Motor neuron (in vitro differentiated cells): Measurements from ENCODE around the gene WRAP53. TPM values are rescaled to one million over a fixed set of nuclear protein-coding genes. Genes with fewer than 3 reads are reported as not detected.

Source experiments
- ATAC-seq, 8 experiments: fragments of 200-7000 bp; cut with Tn5 transposase; replicated peaks in 6 of 8; 2 replicates each; pipeline ENCODE4 v1.8.0; 2021; ENCODE audit warnings: mild to moderate bottlenecking in 8 of 8, moderate library complexity in 8 of 8
- H3K27ac ChIP-seq, 2 donors: fragments of 250-450 bp; sonication (Bioruptor Pico); 2 replicates each; pipeline ENCODE4 v1.9.0; 2021; ENCODE audit warnings: antibody characterized with exemption in 2 of 2, mild to moderate bottlenecking in 2 of 2, moderate library complexity in 1 of 2
- H3K4me1 ChIP-seq, 2 donors: fragments of 250-450 bp; sonication (Bioruptor Pico); replicated peaks in 1 of 2; 2 replicates each; pipeline ENCODE4 v1.6.1; 2021; ENCODE audit warnings: antibody characterized with exemption in 2 of 2, mild to moderate bottlenecking in 2 of 2, moderate library complexity in 1 of 2
- H3K4me3 ChIP-seq, 5 donors: fragments of 250-450 bp; sonication (Bioruptor Pico); 2 replicates each; pipeline ENCODE4 v1.9.0; 2021; ENCODE audit warnings: antibody characterized with exemption in 5 of 5, mild to moderate bottlenecking in 5 of 5, moderate library complexity in 4 of 5
- WGBS, 10 experiments: fragments of 450-650 bp; shearing (Covaris generic); methylation state at CpG; one replicate each; pipeline ENCODE4 v1.0.0; 2022; 5-methylcytosine and 5-hydroxymethylcytosine counted together
- in situ Hi-C, 9 experiments: fragments of 400-800 bp; cut with MboI; loops; one replicate each; pipeline ENCODE4 v1.15.0; 2021; ENCODE audit warnings: low sequenced_read_pairs in 9 of 9, low pct_unique_long_range_greater_than_20kb in 2 of 9; ENCODE audit not compliant: unreplicated experiment in 9 of 9
- total RNA-seq, 8 experiments: library from RNA; unstranded; fragments of 300-600 nt; gene quantifications; 2 replicates each; pipeline versions ENCODE4 v1.2.3 to v1.2.4, GENCODE V29; 2022

The WRAP53 gene
- total RNA-seq, 8 experiments from 2014 or later: 6.9 to 20.1 (median 13.2) TPM

GRCh38 chr17:7716901-7717755, 28.9 kb downstream of the WRAP53 start, which contains the start of gene DNAH2:
Gene DNAH2, plus strand, starts transcription at chr17:7717744. Its CDS starts 1,991 bp downstream, at chr17:7719735.
- H3K4me3 ChIP-seq: peak within 1 kb of the TSS; percentile 48 to 65 (median 51)
- ATAC-seq: peak; percentile 76 to 92 (median 82)
- H3K27ac ChIP-seq: peak within 1 kb of the TSS; percentile 73 to 83
- WGBS, 10 experiments: no CpG with 5 or more reads among the region's 64 CpGs
- H3K4me1 ChIP-seq: peaks cover 39 to 56% of the 10 kb centered on the region in 2 donors
- in situ Hi-C loops: loop anchor here in 1 of 9 experiments (25.0 kb wide), 1 partner anchor 120 kb away; the partner anchor contains the start of gene KDM6B

GRCh38 chr17:7717756-7718350, 29.6 kb downstream of the WRAP53 start:
- 9 to 24% (median 17%) methylated on average over 1 to 7 of the region's 16 CpGs; no CpG with 5 or more reads in 3 of the 10 experiments for WGBS, 10 experiments
- peak in 4 of 8 experiments; percentile 4 to 16 (median 9) for ATAC-seq
- Histone ChIP-seq H3K4me1 (peaks cover 31 to 48% of the 10 kb centered on the region in 2 donors), H3K4me3 (peak overlapping the region; percentile 48 to 65 (median 51)), H3K27ac (no peak overlapping the region)
- in situ Hi-C loops: loop anchor here in 1 of 9 experiments (25.0 kb wide), 1 partner anchor 119 kb away; the partner anchor contains the start of gene KDM6B

DNA sequence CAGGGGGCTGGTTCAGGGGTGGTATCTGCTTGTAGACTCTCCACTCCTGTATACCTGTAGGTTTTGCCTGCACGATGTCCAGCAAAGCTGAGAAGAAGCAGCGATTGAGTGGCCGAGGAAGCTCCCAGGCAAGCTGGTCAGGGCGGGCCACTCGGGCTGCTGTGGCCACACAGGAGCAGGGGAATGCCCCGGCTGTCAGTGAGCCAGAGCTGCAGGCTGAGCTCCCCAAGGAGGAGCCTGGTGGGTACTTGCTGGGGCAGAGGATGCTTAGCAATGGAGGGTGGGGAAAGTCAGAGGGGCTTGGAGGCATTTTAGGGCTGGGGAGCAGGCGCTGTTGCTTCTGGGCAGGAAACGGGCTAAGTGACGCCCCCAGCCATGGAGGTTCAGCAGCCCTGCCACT, 31.4 kb downstream of the WRAP53 start:
- no peak for ATAC-seq
- Histone ChIP-seq H3K4me3 (no peak overlapping the region), H3K4me1 (peaks cover 27 to 38% of the 10 kb centered on the region in 2 donors), H3K27ac (no peak overlapping the region)
- in situ Hi-C loops: loop anchor here in 1 of 9 experiments (25.0 kb wide), 1 partner anchor 118 kb away; the partner anchor contains the start of gene KDM6B
- 38 to 83% (median 55%) methylated on average over 1 to 5 of the region's 9 CpGs; no CpG with 5 or more reads in 5 of the 10 experiments for WGBS, 10 experiments

GRCh38 chr17:7720125-7720524, 31.8 kb downstream of the WRAP53 start:
- peaks cover 22 to 34% of the 10 kb centered on the region in 2 donors for H3K4me1 ChIP-seq
- H3K27ac ChIP-seq: no peak overlapping the region
- in situ Hi-C loops: loop anchor here in 1 of 9 experiments (25.0 kb wide), 1 partner anchor 117 kb away; the partner anchor contains the start of gene KDM6B
- H3K4me3 ChIP-seq: no peak overlapping the region
- no peak for ATAC-seq
- WGBS, 10 experiments: 0 to 55% (median 26%) methylated on average over 1 to 4 of the region's 4 CpGs; no CpG with 5 or more reads in 2 of the 10 experiments

GRCh38 chr17:7721612-7722011, 33.3 kb downstream of the WRAP53 start:
- no peak overlapping the region for H3K4me3 ChIP-seq
- 69 to 93% (median 80%) methylated on average over 1 to 2 of the region's 2 CpGs; no CpG with 5 or more reads in 5 of the 10 experiments for WGBS, 10 experiments
- in situ Hi-C loops: loop anchor here in 1 of 9 experiments (25.0 kb wide), 1 partner anchor 116 kb away; the partner anchor contains the start of gene KDM6B
- no peak overlapping the region for H3K27ac ChIP-seq
- peaks cover 7 to 19% of the 10 kb centered on the region in 2 donors for H3K4me1 ChIP-seq
- ATAC-seq: no peak

GRCh38 chr17:7727886-7728285, 39.6 kb downstream of the WRAP53 start:
- WGBS, 10 experiments: 29 to 100% (median 92%) methylated on average over 1 to 3 of the region's 3 CpGs; no CpG with 5 or more reads in 1 of the 10 experiments
- H3K27ac ChIP-seq: no peak overlapping the region
- in situ Hi-C loops: loop anchor here in 1 of 9 experiments (25.0 kb wide), 1 partner anchor 259 kb away; no protein-coding TSS in a partner anchor

DNA sequence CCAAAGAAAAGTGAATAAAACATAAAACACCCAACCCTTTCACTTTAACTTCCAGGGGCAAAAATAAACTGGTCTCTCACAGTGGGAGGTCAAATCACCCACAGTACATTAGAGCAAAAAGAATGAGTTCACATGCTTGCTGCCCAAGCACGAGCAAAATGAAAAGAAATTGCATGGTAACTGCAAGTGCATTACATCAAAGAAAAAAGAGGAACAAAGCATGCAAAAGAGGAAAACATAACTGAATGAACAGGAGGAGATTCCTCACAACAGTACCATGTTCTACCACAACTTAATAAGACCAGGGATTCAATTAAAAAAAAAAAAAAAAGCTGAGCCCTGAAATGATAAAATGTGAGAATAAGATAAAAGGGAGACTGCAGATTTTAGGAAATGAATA, 41.5 kb downstream of the WRAP53 start:
- H3K4me3 ChIP-seq: no peak overlapping the region
- WGBS, 10 experiments: 0 to 44% (median 6%) methylated on average over 1 of the region's 1 CpG; no CpG with 5 or more reads in 2 of the 10 experiments
- peak in 2 of 8 experiments; percentile 35 to 76 for ATAC-seq
- H3K27ac ChIP-seq: no peak overlapping the region
- in situ Hi-C loops: loop anchor here in 1 of 9 experiments (25.0 kb wide), 1 partner anchor 257 kb away; no protein-coding TSS in a partner anchor
- H3K4me1 ChIP-seq: no peaks in the 10 kb centered on the region

More at GRCh38 chr17:7727886-7728285, 39.6 kb downstream of the WRAP53 start:
- Histone ChIP-seq H3K4me3 (no peak overlapping the region), H3K4me1 (no peaks in the 10 kb centered on the region)
- ATAC-seq: peak in 1 of 8 experiments; percentile 18

DNA sequence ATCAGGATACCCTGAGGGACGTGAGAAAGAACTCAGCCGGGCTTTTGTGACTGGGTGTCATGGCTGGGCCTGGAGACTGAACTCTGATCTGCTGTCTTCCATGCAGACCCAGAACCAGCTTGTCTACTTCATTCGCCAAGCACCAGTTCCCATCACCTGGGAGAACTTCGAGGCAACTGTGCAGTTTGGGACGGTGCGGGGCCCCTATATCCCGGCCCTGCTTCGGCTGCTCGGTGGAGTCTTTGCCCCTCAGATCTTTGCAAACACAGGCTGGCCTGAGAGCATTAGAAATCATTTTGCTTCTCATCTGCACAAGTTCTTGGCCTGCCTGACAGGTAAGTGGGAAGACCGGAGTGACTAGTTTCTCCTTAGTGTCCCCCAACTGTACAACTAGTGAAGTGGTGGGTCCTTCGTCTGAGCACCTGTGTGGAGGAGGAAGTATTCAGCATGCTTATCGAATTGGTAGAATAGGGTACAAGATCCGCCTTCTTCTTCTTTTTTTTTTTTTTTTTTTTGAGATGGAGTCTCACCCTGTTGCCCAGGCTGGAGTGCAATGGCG, 44.8 kb downstream of the WRAP53 start:
- in situ Hi-C loops: loop anchor here in 1 of 9 experiments (25.0 kb wide), 1 partner anchor 254 kb away; no protein-coding TSS in a partner anchor
- no peak overlapping the region for H3K4me3 ChIP-seq
- no peak for ATAC-seq
- WGBS, 10 experiments: 70 to 95% (median 89%) methylated on average over 2 to 12 of the region's 14 CpGs; no CpG with 5 or more reads in 4 of the 10 experiments
- no peak overlapping the region for H3K27ac ChIP-seq
- no peaks in the 10 kb centered on the region for H3K4me1 ChIP-seq

GRCh38 chr17:7737601-7738000, 49.3 kb downstream of the WRAP53 start:
- in situ Hi-C loops: loop anchor here in 1 of 9 experiments (25.0 kb wide), 1 partner anchor 250 kb away; no protein-coding TSS in a partner anchor
- no peak overlapping the region for H3K4me3 ChIP-seq
- H3K4me1 ChIP-seq: no peaks in the 10 kb centered on the region
- WGBS, 10 experiments: 0 to 100% (median 61%) methylated on average over 1 to 4 of the region's 5 CpGs; no CpG with 5 or more reads in 4 of the 10 experiments
- no peak for ATAC-seq
- H3K27ac ChIP-seq: no peak overlapping the region

DNA sequence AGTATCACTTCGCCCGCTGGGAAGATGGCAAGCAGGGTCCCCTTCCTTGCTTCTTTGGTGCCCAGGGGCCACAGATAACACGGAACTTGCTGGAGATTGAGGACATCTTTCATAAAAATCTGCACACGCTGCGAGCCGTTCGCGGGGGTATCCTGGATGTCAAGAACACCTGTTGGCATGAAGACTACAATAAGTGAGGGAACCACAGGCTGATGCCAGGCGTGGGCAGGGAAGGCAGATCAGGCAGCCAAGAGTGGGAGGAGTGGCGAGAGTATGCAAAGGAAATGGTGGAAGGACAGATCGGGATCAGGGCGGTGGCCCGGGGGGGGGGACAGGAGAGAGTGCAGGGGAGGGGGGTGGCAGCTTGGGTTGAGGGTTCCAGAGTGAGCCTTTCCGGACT, 51.5 kb downstream of the WRAP53 start:
- H3K4me1 ChIP-seq: no peaks in the 10 kb centered on the region
- no peak overlapping the region for H3K27ac ChIP-seq
- no peak overlapping the region for H3K4me3 ChIP-seq
- 64 to 89% (median 74%) methylated on average over 2 to 8 of the region's 14 CpGs; no CpG with 5 or more reads in 4 of the 10 experiments for whole genome bisulfite sequencing, 10 experiments
- in situ Hi-C loops: loop anchor here in 1 of 9 experiments (25.0 kb wide), 1 partner anchor 248 kb away; no protein-coding TSS in a partner anchor
- no peak for ATAC-seq

- H3K4me3 ChIP-seq: no peak overlapping the region
- in situ Hi-C loops: loop anchor here in 1 of 9 experiments (25.0 kb wide), 1 partner anchor 247 kb away; no protein-coding TSS in a partner anchor
- no peaks in the 10 kb centered on the region for H3K4me1 ChIP-seq
- ATAC-seq: no peak
- H3K27ac ChIP-seq: no peak overlapping the region
- WGBS, 10 experiments: 74 to 100% (median 88%) methylated on average over 1 to 23 of the region's 42 CpGs; no CpG with 5 or more reads in 2 of the 10 experiments
Observed at GRCh38 chr17:7740481-7741001, 52.3 kb downstream of the WRAP53 start.

DNA sequence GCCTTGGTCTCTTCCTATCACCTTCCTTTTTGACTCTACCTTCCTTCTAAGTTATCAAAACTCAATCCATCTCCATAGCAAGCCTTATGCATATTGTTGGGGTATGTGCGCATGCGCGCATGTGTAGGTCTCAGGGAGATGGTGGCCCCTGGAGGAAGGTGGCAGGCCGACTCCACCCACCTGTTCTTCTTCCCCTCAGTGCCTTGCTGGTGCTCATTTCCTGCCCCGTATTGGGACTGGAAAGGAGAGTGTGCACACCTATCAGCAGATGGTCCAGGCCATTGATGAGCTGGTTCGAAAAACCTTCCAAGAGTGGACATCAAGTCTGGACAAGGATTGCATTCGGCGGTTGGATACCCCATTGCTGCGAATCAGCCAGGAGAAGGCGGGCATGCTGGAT, 54.5 kb downstream of the WRAP53 start:
- 50 to 100% (median 77%) methylated on average over 1 to 10 of the region's 10 CpGs for WGBS, 10 experiments
- no peak overlapping the region for H3K27ac ChIP-seq
- no peak overlapping the region for H3K4me3 ChIP-seq
- in situ Hi-C loops: loop anchor here in 1 of 9 experiments (25.0 kb wide), 1 partner anchor 245 kb away; no protein-coding TSS in a partner anchor
- H3K4me1 ChIP-seq: no peaks in the 10 kb centered on the region
- no peak for ATAC-seq
